GM18870 (cell line): ENCODE data around the gene KIF13A.
"Not testable (repeated sequence)": the region's sequence is repeated elsewhere in the genome, so short reads cannot be mapped to it uniquely, and the experiment has no call there.

ENCODE experiments used
- ATAC-seq: cut with Tn5 transposase; IDR thresholded peaks from one replicate; pipeline ENCODE4 v1.9.1; 2021; ENCODE audit warnings: moderate library complexity; ENCODE audit not compliant: unreplicated experiment

KIF13A gene

DNA sequence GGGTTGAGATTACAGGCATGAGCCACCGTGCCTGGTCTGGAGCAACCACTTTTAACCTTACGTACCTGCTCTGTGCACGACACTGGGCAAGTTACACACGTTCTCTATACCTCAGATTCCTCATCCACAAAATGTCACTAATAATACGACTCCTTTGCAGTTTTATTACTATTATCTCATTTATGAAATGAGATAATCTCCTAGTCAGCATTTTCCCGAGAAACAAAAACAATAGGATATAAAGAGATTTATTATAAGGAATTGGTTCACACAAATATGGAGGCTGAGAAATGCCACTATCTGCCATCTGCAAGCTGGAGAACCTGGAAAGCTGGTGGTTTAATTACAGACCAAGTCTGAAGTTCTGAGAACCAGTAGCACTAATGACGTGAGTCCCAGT is 12.0 kb upstream of the KIF13A start:
- no peak for ATAC-seq

DNA sequence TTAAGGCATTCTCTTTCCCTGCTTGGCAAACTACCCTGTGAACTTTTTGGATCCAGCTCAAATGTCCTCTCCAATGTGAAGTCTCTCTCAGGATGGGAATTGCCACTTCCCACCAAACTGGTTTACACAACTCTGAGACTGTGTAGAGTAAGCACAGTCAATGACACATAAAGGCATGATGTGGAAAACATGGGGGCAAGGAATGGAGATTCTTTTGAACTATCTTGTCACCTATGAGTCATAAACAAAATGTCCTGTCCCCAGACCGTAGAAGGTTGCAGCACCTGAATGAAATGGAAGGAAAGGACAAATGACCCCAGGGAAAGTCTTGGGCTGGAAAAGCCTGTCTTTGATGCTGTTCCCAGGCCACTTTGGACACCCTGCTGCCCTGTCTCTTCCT is 11.0 kb upstream of the KIF13A start:
- no peak for ATAC-seq

GRCh38 chr6:17998003-17998402 is 10.6 kb upstream of the KIF13A start:
- ATAC-seq, result no peak

GRCh38 chr6:17995414-17995813 is 8.0 kb upstream of the KIF13A start:
- no peak for ATAC-seq

- ATAC-seq, result no peak
These were observed 6.6 kb upstream of the KIF13A start for GRCh38 chr6:17994019-17994418.

DNA sequence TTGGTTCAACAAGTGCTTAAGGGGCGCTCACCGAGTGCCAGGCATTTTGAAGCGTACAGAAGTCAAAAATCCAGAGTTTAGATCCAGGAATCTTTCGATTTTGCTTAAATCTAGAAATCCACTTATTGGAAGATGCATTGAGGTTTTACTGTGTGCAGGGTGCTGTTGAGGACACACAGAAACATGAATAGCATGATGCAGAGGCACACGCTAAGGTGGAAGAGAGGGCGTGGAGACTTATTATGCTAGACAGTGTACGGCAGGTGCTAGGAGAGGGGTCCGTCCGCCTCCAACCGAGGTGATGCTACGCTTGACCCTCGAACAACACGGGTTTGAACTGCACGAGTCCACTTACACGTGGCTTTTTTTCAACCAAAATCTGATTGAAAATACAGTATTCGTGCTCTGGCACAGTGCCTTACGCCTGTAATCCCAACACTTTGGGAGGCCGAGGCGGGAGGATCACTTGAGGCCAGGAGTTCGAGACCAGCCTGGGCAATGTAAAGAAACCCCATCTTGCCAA is 1.0 kb upstream of the KIF13A start:
- no peak for ATAC-seq

GRCh38 chr6:17987697-17988421 is 424 bp upstream of the KIF13A start:
- peak; percentile 82 for ATAC-seq

GRCh38 chr6:17986656-17987446 is 584 bp downstream of the KIF13A start:
- ATAC-seq, result no peak

DNA sequence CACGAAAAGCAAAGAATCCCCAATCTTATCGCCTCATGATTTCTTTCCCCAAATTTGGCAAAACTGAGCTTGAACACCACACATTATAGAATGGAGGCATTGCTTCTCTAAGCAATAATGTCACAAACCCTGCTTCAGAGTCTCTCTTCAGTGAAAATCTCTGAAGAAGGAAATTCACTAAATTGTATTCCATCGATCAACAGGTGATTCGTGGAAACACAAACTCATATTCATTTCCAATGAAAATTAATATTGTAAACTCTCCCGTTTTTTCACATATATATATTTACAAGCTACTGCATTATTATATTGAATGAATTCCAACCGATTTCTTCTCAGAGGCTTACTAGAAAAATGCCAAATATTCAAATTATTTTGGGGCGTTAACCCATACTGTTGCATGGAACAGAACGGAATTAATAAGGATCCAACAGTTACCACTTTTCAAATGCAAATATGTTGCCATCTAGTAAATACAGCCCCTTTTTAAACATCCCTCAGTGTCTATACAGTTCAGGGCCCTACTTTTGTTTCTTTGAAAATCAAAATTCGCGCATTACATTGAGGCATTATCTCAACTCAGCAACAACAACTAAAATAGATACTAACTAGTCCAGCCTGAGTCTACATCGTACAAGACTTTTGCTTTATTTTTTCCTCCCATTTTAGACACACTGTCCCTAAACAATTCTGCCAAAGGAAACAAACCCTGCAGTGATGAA is 1.3 kb downstream of the KIF13A start:
- ATAC-seq, result no peak

DNA sequence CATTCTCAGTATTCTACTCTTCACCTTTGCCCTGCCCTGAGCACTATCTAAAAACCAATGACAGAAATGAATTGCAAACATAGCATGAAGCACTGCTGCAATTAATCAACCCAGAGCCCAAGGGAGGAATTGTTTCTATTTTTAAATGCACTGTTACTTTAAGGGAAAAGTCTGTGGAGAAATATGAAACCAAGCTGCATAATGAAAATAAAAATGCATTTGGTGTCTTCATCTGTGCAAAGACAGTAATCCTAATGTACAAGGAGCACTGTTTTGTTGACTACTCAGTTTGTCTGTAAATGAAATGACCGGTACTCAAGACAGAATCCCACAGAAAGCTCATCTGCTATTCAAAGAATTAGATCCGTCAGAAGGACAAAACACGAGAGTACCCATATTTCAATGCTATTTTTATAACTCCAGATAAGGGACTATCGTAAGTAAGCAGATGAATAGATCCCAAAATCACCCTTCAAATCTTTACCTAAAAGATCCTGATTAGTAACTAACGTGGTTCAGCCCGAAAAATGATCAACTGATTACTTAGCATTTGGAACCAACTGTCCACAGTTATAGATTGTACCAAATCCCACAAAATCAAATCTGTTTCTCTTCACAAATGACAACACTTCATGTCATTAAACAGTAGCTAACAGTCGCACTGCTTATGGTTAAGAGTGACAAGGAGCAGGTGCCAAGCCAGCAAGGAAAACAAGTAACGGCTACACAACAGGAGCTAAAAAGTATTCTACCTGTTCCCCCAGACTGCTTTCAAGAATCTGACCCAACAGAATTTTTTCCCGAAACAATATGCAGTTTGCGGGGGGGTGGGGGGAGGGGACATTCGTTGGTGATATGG is 2.4 kb downstream of the KIF13A start:
- no peak for ATAC-seq

DNA sequence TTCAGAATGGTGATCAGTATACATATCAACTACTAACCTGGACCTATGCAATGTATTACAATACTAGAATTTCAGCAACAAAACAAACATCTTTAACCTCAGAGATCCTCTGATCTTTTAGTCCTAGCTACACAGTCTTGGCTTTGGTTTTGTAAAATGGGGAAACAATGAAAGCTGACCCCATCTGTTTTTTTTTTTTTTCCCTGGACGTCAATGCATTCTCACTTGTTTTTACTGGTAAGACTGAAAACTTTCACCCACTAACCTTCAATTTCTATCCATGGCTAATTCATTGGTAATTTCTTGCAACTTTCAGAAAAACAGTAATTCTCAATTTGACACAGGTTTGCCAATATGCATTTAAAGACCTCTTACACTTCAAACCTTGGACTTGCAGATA is 3.0 kb downstream of the KIF13A start:
- no peak for ATAC-seq

DNA sequence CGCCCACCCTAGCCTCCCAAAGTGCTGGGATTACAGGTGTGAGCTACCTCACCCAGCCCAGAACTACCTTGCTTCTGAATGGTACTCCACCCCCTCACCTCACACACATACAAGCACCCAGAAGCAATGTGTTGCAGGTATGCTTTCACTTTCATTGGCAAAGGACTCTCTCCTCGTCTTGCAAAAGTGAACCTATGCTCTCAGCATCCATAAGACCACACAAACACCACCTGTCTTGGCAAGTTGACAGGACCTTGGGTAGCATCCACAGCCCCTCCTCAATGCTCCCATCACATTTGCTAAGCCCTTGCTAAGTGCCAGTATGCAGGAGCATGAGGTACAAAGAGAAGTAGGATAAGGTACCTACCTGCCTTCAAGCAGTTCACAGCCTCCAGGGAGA is 3.7 kb downstream of the KIF13A start:
- no peak for ATAC-seq

DNA sequence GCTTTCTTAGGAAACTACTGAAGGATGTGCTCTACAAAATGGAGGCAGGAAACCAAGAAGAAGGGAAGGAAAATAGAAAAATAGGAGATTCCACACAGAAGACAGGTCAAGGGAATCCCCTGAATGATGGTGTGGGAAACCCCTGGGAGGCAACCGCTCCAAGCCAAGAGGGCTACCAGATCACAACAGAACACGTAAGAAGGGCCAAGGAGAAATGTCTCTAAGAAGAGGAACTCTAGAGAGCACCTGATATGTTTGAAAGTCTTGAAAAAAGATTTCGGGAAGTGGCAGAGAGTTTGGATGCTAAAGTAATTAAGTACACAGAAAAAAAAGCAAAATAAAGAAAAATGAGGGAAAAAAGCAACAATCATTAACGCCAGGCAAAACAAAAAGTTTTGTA is 7.1 kb downstream of the KIF13A start:
- ATAC-seq, result no peak

GRCh38 chr6:17979479-17979878 is 8.0 kb downstream of the KIF13A start:
- no peak for ATAC-seq

DNA sequence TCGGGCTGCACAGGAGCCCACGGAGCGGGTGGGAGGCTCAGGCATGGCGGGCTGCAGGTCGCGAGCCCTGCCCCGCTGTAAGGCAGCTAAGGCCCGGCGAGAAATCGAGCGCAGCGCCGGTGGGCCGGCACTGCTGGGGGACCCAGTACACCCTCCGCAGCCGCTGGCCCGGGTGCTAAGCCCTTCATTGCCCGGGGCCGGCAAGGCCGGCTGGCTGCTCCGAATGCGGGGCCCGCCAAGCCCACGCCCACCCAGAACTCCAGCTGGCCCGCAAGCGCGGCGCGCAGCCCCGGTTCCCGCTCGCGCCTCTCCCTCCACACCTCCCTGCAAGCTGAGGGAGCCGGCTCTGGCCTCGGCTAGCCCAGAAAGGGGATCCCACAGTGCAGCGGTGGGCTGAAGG is 11.2 kb downstream of the KIF13A start:
- not testable (repeated sequence) for ATAC-seq

DNA sequence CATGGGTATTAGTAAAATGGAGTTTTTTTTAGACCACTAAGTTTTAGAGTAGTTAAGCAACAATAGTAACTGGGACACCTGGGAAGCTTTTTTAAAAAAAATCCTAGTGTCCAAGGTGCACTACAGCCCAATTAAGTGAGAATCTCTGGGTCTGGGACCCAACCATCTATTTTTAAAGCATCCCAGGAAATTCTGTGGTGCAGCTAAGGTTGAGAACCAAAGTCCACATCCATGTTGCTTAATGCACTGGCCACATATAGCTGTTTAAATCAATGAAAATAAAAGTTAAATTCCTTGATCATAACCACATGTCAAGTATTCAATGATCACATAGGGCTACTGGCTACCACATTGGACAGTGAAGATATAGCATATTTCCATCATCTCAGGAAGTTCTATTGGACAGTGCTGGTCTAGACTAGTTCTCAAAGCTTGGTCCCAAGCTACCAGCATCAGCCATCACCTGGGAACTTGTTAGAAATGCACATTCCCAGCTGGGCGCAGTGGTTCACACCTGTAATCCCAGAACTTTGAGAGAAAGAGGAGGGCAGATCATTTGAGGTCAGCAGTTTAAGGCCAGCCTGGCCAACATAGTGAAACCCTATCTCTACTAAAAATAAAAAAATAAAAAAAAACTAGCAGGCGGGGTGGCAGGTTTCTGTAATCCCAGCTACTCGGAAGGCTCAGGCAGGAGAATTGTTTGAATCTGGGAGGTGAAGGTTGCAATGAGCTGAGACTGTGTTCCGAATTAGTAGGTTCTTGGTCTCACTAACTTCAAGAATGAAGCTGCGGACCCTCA is 12.7 kb downstream of the KIF13A start:
- no peak for ATAC-seq

DNA sequence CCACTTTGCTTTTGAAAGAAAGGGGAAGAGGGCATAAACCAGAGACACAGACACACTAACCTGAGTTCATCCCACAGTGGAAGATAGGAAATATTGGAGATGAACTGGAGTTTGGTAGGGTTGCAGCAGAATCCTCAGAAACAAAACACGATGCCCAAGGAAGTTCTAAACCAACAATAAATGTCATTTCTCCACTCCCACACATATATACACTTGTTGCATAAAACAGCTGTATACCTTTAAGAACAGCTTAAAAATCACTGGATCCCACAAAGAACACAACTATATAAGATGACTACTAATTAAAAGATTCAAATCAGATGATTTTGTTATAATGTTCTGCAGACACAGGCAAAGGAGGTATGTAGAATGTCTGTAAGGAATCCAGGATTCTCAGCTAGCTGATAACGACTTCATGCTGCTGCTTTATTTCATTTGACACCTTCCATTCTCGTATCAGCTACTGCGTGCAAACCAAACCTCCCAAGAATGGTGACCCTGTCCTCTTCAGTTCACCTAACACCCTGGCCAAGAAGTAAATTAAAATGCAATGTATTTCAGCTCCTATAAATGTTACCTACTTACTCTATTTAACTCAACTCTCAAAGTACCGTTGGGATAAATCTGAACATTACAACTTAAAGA is 14.3 kb downstream of the KIF13A start:
- no peak for ATAC-seq

DNA sequence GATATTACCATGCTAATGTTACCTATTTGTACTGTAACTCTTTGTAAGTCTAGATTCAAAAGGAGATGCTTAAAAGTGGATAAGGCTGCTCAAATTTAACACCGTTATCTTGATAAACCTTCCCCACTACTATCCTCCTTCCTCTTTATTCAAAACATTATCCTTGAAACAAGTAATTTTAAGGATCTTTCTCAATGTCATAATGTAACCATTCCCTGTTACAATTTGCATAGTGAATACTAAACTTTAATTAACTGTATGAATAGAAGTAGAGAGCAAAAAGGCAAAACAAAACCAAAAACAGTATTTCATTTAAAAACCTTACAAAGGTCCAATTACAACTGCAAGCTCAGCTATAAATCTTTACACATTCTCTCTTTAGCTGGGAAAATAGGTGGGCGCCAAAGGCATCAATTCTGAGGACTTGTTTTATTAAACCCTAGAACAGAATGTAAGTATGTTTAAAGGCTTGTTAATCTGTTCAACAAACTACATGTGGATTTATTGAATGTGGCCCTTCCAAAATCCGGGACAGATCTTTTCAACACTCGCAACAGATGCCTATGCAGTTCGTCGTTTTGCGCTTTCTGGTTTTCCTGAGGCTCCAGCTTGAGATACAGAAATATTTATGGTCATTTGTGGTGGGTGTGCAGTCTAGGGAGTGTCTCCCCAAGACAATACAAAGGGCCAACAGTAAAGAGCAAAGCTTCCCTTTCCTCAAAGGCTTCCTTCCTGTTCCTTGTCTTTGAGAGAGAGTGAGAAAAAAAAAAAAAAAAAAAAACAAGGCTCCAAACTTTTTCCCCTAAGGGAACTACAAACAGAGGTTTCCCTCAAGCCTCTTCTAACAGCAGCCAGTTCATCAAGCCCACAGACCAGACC is 15.1 kb downstream of the KIF13A start:
- ATAC-seq, result no peak
